ENCODE measurements around the gene LYST. TPM values are rescaled to one million over a fixed set of nuclear protein-coding genes. Genes with fewer than 3 reads are reported as not detected.

The LYST gene
- total and polyA plus RNA-seq, 2 of the 8 experiments (the other 6 are each of a cell fraction or from before 2014, with no cell fraction given), result 0.29 to 0.58 TPM

DNA sequence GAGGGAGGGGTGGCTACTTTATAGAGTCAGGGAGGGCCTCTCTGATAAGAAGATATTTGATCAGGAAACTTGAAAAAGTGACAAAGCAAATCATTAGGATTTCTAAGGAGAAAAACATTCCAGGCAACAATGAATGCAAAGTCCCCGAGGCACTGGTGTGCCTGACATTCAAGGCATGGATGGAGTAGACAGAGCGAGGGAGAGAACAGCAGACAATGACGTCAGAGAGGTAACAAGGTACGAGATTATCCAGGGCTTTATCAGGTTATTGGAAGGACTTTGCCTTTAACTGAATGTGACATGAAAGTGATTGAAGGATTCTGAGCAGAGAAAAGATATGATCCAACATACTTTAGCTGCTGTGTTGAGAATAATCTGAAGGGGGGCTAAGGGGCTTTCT, 144.7 kb downstream of the LYST start:
- H4K91ac ChIP-seq (replicated peaks; ENCODE audit: insufficient read length, low read length), result no peak overlapping the region
- POLR2A ChIA-PET (ENCODE audit: partially characterized antibody), result interaction anchor here (1.2 kb wide), 1 partner anchor 80 kb away, joined by 4 read pairs; no protein-coding TSS in a partner anchor
- CTCF ChIA-PET (ENCODE audit: partially characterized antibody), result interaction anchor here (1.1 to 2.1 kb wide), 2 partner anchors 9 to 122 kb away, joined by 3 to 7 read pairs; no protein-coding TSS in a partner anchor

More for the DNA sequence above, 144.7 kb downstream of the LYST start:
- Histone ChIP-seq H2BK12ac (ENCODE audit: low read depth, low read length) (no peak overlapping the region), H2BK5ac (ENCODE audit: low read depth, low read length) (no peak overlapping the region), H3K23me2 (ENCODE audit: low read depth, low read length) (no peaks in the 10 kb centered on the region), H4K20me1 (replicated peaks in 1 of 2; ENCODE audit: control insufficient read depth in 1 of 2, insufficient read depth in 2 of 2, low read length in 2 of 2) (no peaks in the 10 kb centered on the region), H3K9ac (replicated peaks in 1 of 4; ENCODE audit: extremely low read depth in 1 of 4, low read depth in 3 of 4, low read length in 3 of 4) (no peak overlapping the region), H4K5ac (ENCODE audit: insufficient read length, low read depth, low read length) (no peak overlapping the region), H3K27me3 (replicated peaks in 1 of 4; ENCODE audit: control insufficient read depth in 3 of 4, extremely low read depth in 1 of 4, insufficient read depth in 3 of 4, low read length in 3 of 4) (no peaks in the 10 kb centered on the region), H3K79me1 (ENCODE audit: low read depth, low read length) (no peaks in the 10 kb centered on the region), H2AK5ac (ENCODE audit: low read depth, low read length) (no peak overlapping the region), H3K14ac (ENCODE audit: insufficient read length) (no peak overlapping the region), H2BK15ac (ENCODE audit: low read length) (no peak overlapping the region), H3K56ac (replicated peaks; ENCODE audit: insufficient read length, low read depth, low read length) (no peak overlapping the region), H2BK20ac (ENCODE audit: low read length) (no peak overlapping the region), H3K23ac (ENCODE audit: insufficient read length) (no peak overlapping the region), H3K27ac (ENCODE audit: low read depth, low read length) (no peak overlapping the region), H3K4ac (replicated peaks; ENCODE audit: insufficient read length, low read depth, low read length) (no peak overlapping the region), H3K79me2 (ENCODE audit: control insufficient read depth in 1 of 2, insufficient read depth in 2 of 2, low read length in 2 of 2) (no peaks in the 10 kb centered on the region), H3K9me3 (ENCODE audit: insufficient read depth in 2 of 2, low read depth in 1 of 2, low read length in 1 of 2) (no peaks in the 10 kb centered on the region), H2BK120ac (replicated peaks; ENCODE audit: low read depth, low read length) (no peak overlapping the region), H3K36me3 (ENCODE audit: control insufficient read depth in 2 of 4, insufficient read depth in 4 of 4, low read length in 3 of 4) (no peaks in the 10 kb centered on the region), H2AFZ (ENCODE audit: low read length) (no peak overlapping the region), H3K18ac (ENCODE audit: extremely low read depth, low read length) (no peak overlapping the region), H3K4me3 (ENCODE audit: extremely low read depth in 1 of 4, insufficient read depth in 2 of 4, low read depth in 3 of 4, low read length in 4 of 4) (no peak overlapping the region), H3K4me1 (replicated peaks in 1 of 4; ENCODE audit: control insufficient read depth in 3 of 4, insufficient read depth in 4 of 4, low read length in 3 of 4) (no peaks in the 10 kb centered on the region), H4K8ac (ENCODE audit: extremely low read depth, insufficient read depth, low read length) (no peak overlapping the region), H3K4me2 (ENCODE audit: insufficient read depth in 1 of 2, low read depth in 2 of 2, low read length in 2 of 2) (no peak overlapping the region)
- 95% methylated on average over 4 of the region's 4 CpGs; no CpG with 5 or more reads in 1 of the 2 experiments for WGBS, 2 experiments (ENCODE audit: extremely low coverage in 1 of 2, insufficient coverage in 1 of 2, insufficient read length in 1 of 2, insufficient replicate concordance in 2 of 2, low coverage in 1 of 2, low lambda C conversion rate in 2 of 2, missing lambda C conversion rate in 1 of 2)
- DNase-seq (ENCODE audit: low read depth in 1 of 2, low spot score in 2 of 2) (no peak), FAIRE-seq (no peak)
- TF ChIP-seq TEAD4 (IDR thresholded peaks at IDR 0.05; ENCODE audit: low read depth, low read length) (no peak), SIN3A (conservative IDR thresholded peaks at IDR 0.05 in 1 of 2, IDR thresholded peaks at IDR 0.05 in 1 of 2; ENCODE audit: low read depth in 1 of 2, low read length in 2 of 2) (no peak), ATF2 (IDR thresholded peaks at IDR 0.05; ENCODE audit: low read length) (no peak)

Data from H1 (cell line).